Ovary (tissue), 10 donors: Measurements from ENCODE around the gene CARD18. TPM values are rescaled to one million over a fixed set of nuclear protein-coding genes. Genes with fewer than 3 reads are reported as not detected.

ENCODE experiments used
- DNase-seq, 5 donors: peaks; one replicate each; pipeline ENCODE4 v3.0.0-alpha.2; 2019 to 2020
- H3K27ac ChIP-seq, 2 donors: fragments of 200-600 bp; one replicate each; pipeline versions ENCODE4 v1.5.1 to v1.8.0; 2019 to 2022
- H3K27me3 ChIP-seq: fragments of 200-600 bp; one replicate; pipeline ENCODE4 v1.8.0; 2022
- H3K36me3 ChIP-seq: fragments of 200-600 bp; sonication (generic); one replicate; pipeline ENCODE4 v1.5.1; 2019
- H3K4me1 ChIP-seq: one replicate; pipeline ENCODE4 v1.8.1; 2013; ENCODE audit warnings: mild to moderate bottlenecking, moderate library complexity; ENCODE audit not compliant: insufficient read depth
- H3K4me3 ChIP-seq: fragments of 200-600 bp; sonication (generic); one replicate; pipeline ENCODE4 v1.5.1; 2017
- H3K9me3 ChIP-seq, 2 donors: fragments of 200-600 bp in 1 of 2; sonication (generic) in 1 of 2; one replicate each; pipeline versions ENCODE4 v1.5.1 to v1.8.1; 2013 to 2019; ENCODE audit warnings: mild to moderate bottlenecking in 1 of 2, moderate library complexity in 1 of 2
- CTCF ChIP-seq, 3 donors: fragments of 450-650 bp in 2 of 3; fragments of 200-600 bp in 1 of 3; IDR thresholded peaks; one replicate each; pipeline versions ENCODE4 v1.5.1 to v1.8.0; 2016 to 2022; ENCODE audit warnings: antibody characterized with exemption in 3 of 3, mild to moderate bottlenecking in 1 of 3
- EP300 ChIP-seq: sonication (generic); formaldehyde crosslinking; IDR thresholded peaks from one replicate; pipeline ENCODE4 v1.6.1; 2017; ENCODE audit warnings: antibody characterized with exemption
- POLR2A ChIP-seq: fragments of 450-650 bp; IDR thresholded peaks from one replicate; pipeline ENCODE4 v1.6.1; 2017; ENCODE audit warnings: antibody characterized with exemption, mild to moderate bottlenecking, moderate library complexity
- WGBS, 3 donors: extraction: QIAGEN DNeasy Blood & Tissue Kit in 1 of 3; methylation state at CpG; one replicate each; pipeline versions ENCODE4 v1.1.5 to v1.1.7; 2013 to 2017; 5-methylcytosine and 5-hydroxymethylcytosine counted together
- intact Hi-C, 4 donors: fragments of 100-400 bp; cut with DNase I; formaldehyde crosslinking; loops; one replicate each; pipeline versions ENCODE4 v1.11.0 to v1.15.1; 2022 to 2023
- long read RNA-seq, 3 donors: library from polyadenylated mRNA in 2 of 3; unstranded in 2 of 3; transcript quantifications; one replicate each; pipeline ENCODE4 v2.0.0 and lab custom pipeline, GENCODE V29; 2021 to 2026
- polyA plus RNA-seq, 2 donors: library from polyadenylated mRNA; stranded (reverse); fragments of 200-250 nt in 1 of 2; fragments of 350-450 nt in 1 of 2; fragmentation: Illumina TruSeq in 1 of 2; extraction: RNeasy Lipid Tissue Mini Kit (QIAGEN cat#74804) in 1 of 2; gene quantifications; one replicate each; pipeline ENCODE4 v1.2.3, GENCODE V29; 2013 to 2014
- total RNA-seq, 7 donors: library from RNA; depleted of rRNA in 2 of 7; stranded (reverse); fragments of >200 nt in 2 of 7; fragmentation: NEBNext Ultra II Directional in 3 of 7; extraction: Animal tissue kit (Norgen Biotek cat#: 25700) in 3 of 7; gene quantifications; one replicate each; pipeline versions ENCODE4 v1.1.0 to v1.2.4, GENCODE V29; 2016 to 2023
- donor health status: DM: no; HTN: no; CAD: no; lungs with moderate emphysema.
- donor health status: DM: no; HTN: no; CAD: no.
- donor health status: Bipolar disorder and iron deficiency.
- donor health status: DM: yes; HTN: yes; CAD: no.
- donor health status: DM: no; HTN: no; CAD: no.
- donor health status: DM: yes; HTN: yes; CAD: no.

Gene CARD18
- total RNA-seq (not detected), polyA plus RNA-seq (not detected)
- long read RNA-seq, donor 1 = 0 reads
- long read RNA-seq, donor 2 = 0 reads
- long read RNA-seq, donor 3 = 0 reads

- 65 to 86% (median 85%) methylated on average over 2 of the region's 2 CpGs for WGBS, 3 donors
- Histone ChIP-seq H3K4me1 (no peaks in the 10 kb centered on the region), H3K27ac (no peak within 1 kb of the TSS), H3K36me3 (no peaks in the 10 kb centered on the region), H3K4me3 (no peak within 1 kb of the TSS), H3K27me3 (no peaks in the 10 kb centered on the region), H3K9me3 (no peaks in the 10 kb centered on the region)
- no peak for DNase-seq
- TF ChIP-seq CTCF (IDR thresholded peaks at IDR 0.05) (no peak), EP300 (no peak), POLR2A (no peak)
- intact Hi-C loops = no loop called here
Observed at GRCh38 chr11:105139669-105140068, at the start of gene CARD18. TSS of gene CARD18 (minus strand) at chr11:105139769. CDS start at chr11:105139726, 43 bp downstream.

DNA sequence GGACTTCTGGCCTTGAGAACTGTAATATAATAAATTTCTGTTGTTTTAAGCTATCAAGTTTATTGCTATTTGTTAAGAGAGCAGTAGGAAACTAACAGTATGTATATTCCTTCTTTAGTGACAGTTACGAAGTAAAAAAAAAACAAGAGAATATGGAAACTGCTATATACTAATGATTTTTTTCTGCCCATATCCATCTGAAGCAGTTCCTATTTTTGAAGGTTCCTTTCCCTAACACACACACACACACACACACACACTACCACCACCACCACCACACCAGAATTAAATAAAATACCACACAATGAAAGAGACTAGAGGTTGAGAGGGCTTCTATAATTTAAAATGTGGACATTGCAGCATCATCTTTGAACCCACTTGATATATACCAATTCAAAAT is 44.4 kb upstream of the CARD18 start:
- intact Hi-C loops = no loop called here
- WGBS, 3 donors = 88 to 92% (median 92%) methylated on average over 1 of the region's 1 CpG
- H3K27ac ChIP-seq = no peak overlapping the region

GRCh38 chr11:105183426-105183825 is 43.9 kb upstream of the CARD18 start:
- no peak overlapping the region for H3K27ac ChIP-seq
- no peaks in the 10 kb centered on the region for H3K27me3 ChIP-seq
- DNase-seq = no peak
- intact Hi-C loops = no loop called here
- no peak for TF ChIP-seq POLR2A
- no peaks in the 10 kb centered on the region for H3K36me3 ChIP-seq
- H3K9me3 ChIP-seq = no peaks in the 10 kb centered on the region
- no peaks in the 10 kb centered on the region for H3K4me1 ChIP-seq
- H3K4me3 ChIP-seq = no peak overlapping the region
- WGBS, 3 donors = 58 to 72% (median 69%) methylated on average over 3 of the region's 3 CpGs

More for the DNA sequence above, 44.4 kb upstream of the CARD18 start:
- no peak for TF ChIP-seq POLR2A
- TF ChIP-seq EP300 = no peak
- no peak for TF ChIP-seq CTCF (IDR thresholded peaks at IDR 0.05)
- Histone ChIP-seq H3K27me3 (no peaks in the 10 kb centered on the region), H3K4me1 (no peaks in the 10 kb centered on the region), H3K36me3 (no peaks in the 10 kb centered on the region), H3K9me3 (no peaks in the 10 kb centered on the region), H3K4me3 (no peak overlapping the region)
- no peak for DNase-seq

- no peak overlapping the region for H3K27ac ChIP-seq
- no peak overlapping the region for H3K4me3 ChIP-seq
- TF ChIP-seq CTCF (IDR thresholded peaks at IDR 0.05) = no peak
- no peak for TF ChIP-seq POLR2A
- no peak for TF ChIP-seq EP300
- no peaks in the 10 kb centered on the region for H3K4me1 ChIP-seq
- H3K9me3 ChIP-seq = no peaks in the 10 kb centered on the region
- intact Hi-C loops = no loop called here
- H3K36me3 ChIP-seq = no peaks in the 10 kb centered on the region
- 60 to 76% (median 72%) methylated on average over 1 of the region's 1 CpG for WGBS, 3 donors
- no peaks in the 10 kb centered on the region for H3K27me3 ChIP-seq
- no peak for DNase-seq
Observed at GRCh38 chr11:105181521-105181920, 42.0 kb upstream of the CARD18 start.

DNA sequence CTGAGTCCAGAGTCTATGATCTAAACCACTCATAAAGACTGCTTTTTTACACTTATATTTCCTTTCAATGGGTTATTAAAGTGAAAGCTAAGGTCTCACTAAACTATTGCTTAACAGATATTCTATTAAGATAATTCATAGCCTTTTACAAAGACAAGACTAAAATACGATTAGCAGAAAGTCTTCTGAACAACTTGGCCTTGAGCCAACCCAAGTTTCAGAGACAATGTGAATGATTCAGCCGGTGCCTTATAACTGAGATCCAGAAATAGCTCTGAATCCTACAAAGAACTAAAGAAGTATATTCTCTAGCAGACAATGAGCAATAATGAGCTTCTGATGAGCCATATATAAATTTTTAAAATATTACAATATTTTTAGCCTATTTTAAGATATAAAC is 41.5 kb upstream of the CARD18 start:
- no peak for DNase-seq
- H3K9me3 ChIP-seq = no peaks in the 10 kb centered on the region
- intact Hi-C loops = no loop called here
- no peak overlapping the region for H3K4me3 ChIP-seq
- no peaks in the 10 kb centered on the region for H3K27me3 ChIP-seq
- WGBS, 3 donors = 0 to 4% (median 3%) methylated on average over 2 of the region's 2 CpGs
- H3K4me1 ChIP-seq = no peaks in the 10 kb centered on the region
- H3K27ac ChIP-seq = no peak overlapping the region
- H3K36me3 ChIP-seq = no peaks in the 10 kb centered on the region
- TF ChIP-seq POLR2A = no peak
- TF ChIP-seq EP300 = no peak
- TF ChIP-seq CTCF (IDR thresholded peaks at IDR 0.05) = no peak
